HCEC 1CT (cell line): Measurements from ENCODE around the gene DKC1.

ENCODE experiments used
- DNase-seq: peaks from one replicate; pipeline ENCODE4 v3.0.0-alpha.2; 2017

The DKC1 gene

GRCh38 chrX:154738011-154738738 is 24.5 kb upstream of the DKC1 start:
- DNase-seq, result peak; percentile 81

GRCh38 chrX:154739952-154740465 is 22.7 kb upstream of the DKC1 start:
- DNase-seq, result no peak

- DNase-seq, result no peak
Measured at GRCh38 chrX:154742613-154743012, 20.1 kb upstream of the DKC1 start.

- peak; percentile 36 for DNase-seq
Measured at GRCh38 chrX:154748712-154749339, 13.8 kb upstream of the DKC1 start.

GRCh38 chrX:154749856-154750255 is 12.8 kb upstream of the DKC1 start:
- peak; percentile 13 for DNase-seq

GRCh38 chrX:154750301-154751202 is 12.1 kb upstream of the DKC1 start, which contains the start of gene GAB3:
Gene GAB3, minus strand, starts transcription at chrX:154751077. Its CDS starts 52 bp downstream, at chrX:154751025.
- DNase-seq, result peak; percentile 5

GRCh38 chrX:154751203-154751668 is 11.4 kb upstream of the DKC1 start:
- no peak for DNase-seq

GRCh38 chrX:154751669-154752271 is 10.9 kb upstream of the DKC1 start:
- DNase-seq, result no peak

- no peak for DNase-seq
Measured at GRCh38 chrX:154758696-154759095, 4.0 kb upstream of the DKC1 start.

- DNase-seq, result no peak
Measured at GRCh38 chrX:154761977-154762536, 607 bp upstream of the DKC1 start.

- no peak for DNase-seq
Measured at GRCh38 chrX:154774622-154775021, 12.0 kb downstream of the DKC1 start.

- DNase-seq, result no peak
Measured at GRCh38 chrX:154775419-154776349, 13.0 kb downstream of the DKC1 start.

GRCh38 chrX:154776753-154777152 is 14.1 kb downstream of the DKC1 start:
- DNase-seq, result no peak

- DNase-seq, result peak; percentile 71
Measured at GRCh38 chrX:154779261-154779660, 16.6 kb downstream of the DKC1 start.

GRCh38 chrX:154780968-154781367 is 18.3 kb downstream of the DKC1 start:
- no peak for DNase-seq

- DNase-seq, result no peak
Measured at GRCh38 chrX:154784149-154784995, 21.7 kb downstream of the DKC1 start.

- no peak for DNase-seq
Measured at GRCh38 chrX:154785716-154786115, 23.1 kb downstream of the DKC1 start.

- no peak for DNase-seq
Measured at GRCh38 chrX:154791467-154791866, 28.8 kb downstream of the DKC1 start.

GRCh38 chrX:154791939-154792338 is 29.3 kb downstream of the DKC1 start:
- DNase-seq, result no peak
